Brain microvascular endothelial cell (primary cell): Measurements from ENCODE around the gene PTPRN2.

Experiments used
- DNase-seq: peaks from one replicate; pipeline ENCODE4 v3.0.0-alpha.2; 2020
- H3K27ac ChIP-seq: fragments of 250-450 bp; sonication (Bioruptor Pico); 2 replicates; pipeline ENCODE4 v1.5.1; 2020; ENCODE audit warnings: mild to moderate bottlenecking, moderate library complexity
- H3K27me3 ChIP-seq: fragments of 250-450 bp; sonication (Bioruptor Pico); replicated peaks from 2 replicates; pipeline ENCODE4 v1.5.1; 2020; ENCODE audit warnings: mild to moderate bottlenecking
- H3K36me3 ChIP-seq: fragments of 250-450 bp; sonication (Bioruptor Pico); replicated peaks from 2 replicates; pipeline ENCODE4 v1.5.1; 2020; ENCODE audit warnings: mild to moderate bottlenecking
- H3K4me3 ChIP-seq: 2 replicates; pipeline ENCODE4 v1.5.1; 2011; ENCODE audit warnings: low read depth, mild to moderate bottlenecking, control low read depth, low read length, moderate library complexity
- in situ Hi-C: cut with HindIII; loops from 2 replicates; pipeline ENCODE4 v1.10.0; 2017; ENCODE audit warnings: low sequenced_read_pairs, low pct_ligation_motif_present
- TF ChIP-seq, protein P1 (sequence below): IDR thresholded peaks from 2 replicates; pipeline ENCODE4 v1.5.1; 2011; ENCODE audit warnings: low read depth, mild to moderate bottlenecking, moderate library complexity, low read length, control low read depth, inconsistent platforms; ENCODE audit errors: missing control alignments

Gene PTPRN2

GRCh38 chr7:157609932-157610640 is 977.5 kb downstream of the PTPRN2 start:
- TF ChIP-seq, protein P1, sequence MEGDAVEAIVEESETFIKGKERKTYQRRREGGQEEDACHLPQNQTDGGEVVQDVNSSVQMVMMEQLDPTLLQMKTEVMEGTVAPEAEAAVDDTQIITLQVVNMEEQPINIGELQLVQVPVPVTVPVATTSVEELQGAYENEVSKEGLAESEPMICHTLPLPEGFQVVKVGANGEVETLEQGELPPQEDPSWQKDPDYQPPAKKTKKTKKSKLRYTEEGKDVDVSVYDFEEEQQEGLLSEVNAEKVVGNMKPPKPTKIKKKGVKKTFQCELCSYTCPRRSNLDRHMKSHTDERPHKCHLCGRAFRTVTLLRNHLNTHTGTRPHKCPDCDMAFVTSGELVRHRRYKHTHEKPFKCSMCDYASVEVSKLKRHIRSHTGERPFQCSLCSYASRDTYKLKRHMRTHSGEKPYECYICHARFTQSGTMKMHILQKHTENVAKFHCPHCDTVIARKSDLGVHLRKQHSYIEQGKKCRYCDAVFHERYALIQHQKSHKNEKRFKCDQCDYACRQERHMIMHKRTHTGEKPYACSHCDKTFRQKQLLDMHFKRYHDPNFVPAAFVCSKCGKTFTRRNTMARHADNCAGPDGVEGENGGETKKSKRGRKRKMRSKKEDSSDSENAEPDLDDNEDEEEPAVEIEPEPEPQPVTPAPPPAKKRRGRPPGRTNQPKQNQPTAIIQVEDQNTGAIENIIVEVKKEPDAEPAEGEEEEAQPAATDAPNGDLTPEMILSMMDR = no peak
- H3K4me3 ChIP-seq = no peak overlapping the region
- no peaks in the 10 kb centered on the region for H3K36me3 ChIP-seq
- no peak overlapping the region for H3K27ac ChIP-seq
- H3K27me3 ChIP-seq = no peaks in the 10 kb centered on the region
- no peak for DNase-seq
- in situ Hi-C loops = no loop called here

DNA sequence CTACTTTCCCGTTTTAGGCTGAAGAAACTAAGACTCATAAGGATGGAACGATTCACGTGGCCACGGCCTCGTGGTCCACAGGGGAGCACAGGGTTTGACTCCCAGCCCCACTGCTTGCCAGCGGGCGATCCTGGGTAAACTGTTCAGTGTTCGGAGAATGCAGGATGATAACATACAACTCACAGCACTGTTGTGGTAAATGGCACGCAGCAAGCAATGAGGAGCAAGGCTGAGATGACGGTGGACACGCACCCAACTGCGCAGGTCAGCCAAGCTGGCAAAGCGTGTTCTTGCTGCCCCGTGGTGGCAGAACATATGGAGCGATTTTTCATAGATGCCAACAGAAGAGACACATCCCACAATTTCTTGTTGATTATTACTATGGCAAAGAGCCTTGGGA is 978.1 kb downstream of the PTPRN2 start:
- in situ Hi-C loops = no loop called here
- TF ChIP-seq, protein P1 = no peak
- no peak overlapping the region for H3K4me3 ChIP-seq
- H3K27me3 ChIP-seq = no peaks in the 10 kb centered on the region
- H3K27ac ChIP-seq = no peak overlapping the region
- no peaks in the 10 kb centered on the region for H3K36me3 ChIP-seq
- no peak for DNase-seq

GRCh38 chr7:157607218-157607617 is 980.4 kb downstream of the PTPRN2 start:
- in situ Hi-C loops = no loop called here
- no peaks in the 10 kb centered on the region for H3K27me3 ChIP-seq
- no peaks in the 10 kb centered on the region for H3K36me3 ChIP-seq
- no peak for DNase-seq
- no peak overlapping the region for H3K4me3 ChIP-seq
- TF ChIP-seq, protein P1 = no peak
- H3K27ac ChIP-seq = no peak overlapping the region

DNA sequence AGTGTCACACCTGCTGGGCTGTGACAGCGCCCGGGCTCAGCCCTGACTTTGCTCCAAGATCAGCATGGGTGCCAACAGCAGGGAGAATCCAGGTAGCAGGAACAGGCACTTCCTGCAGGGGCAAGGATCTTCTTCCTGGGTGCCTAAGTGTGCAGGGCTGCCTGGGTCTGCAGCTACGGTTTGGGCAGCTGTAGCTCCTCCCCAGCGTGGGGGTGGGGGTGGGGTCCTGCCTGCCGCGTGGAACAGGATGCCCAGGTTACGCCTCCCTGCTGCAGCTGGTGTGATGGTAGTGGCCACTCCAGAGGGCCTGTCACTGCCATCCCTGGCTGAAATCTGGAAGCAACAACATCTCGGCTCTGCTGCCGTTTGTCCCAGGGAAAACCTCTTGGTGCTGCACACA is 981.5 kb downstream of the PTPRN2 start:
- no peak overlapping the region for H3K4me3 ChIP-seq
- TF ChIP-seq, protein P1 = no peak
- in situ Hi-C loops = no loop called here
- DNase-seq = no peak
- H3K36me3 ChIP-seq = no peaks in the 10 kb centered on the region
- no peak overlapping the region for H3K27ac ChIP-seq
- H3K27me3 ChIP-seq = no peaks in the 10 kb centered on the region

DNA sequence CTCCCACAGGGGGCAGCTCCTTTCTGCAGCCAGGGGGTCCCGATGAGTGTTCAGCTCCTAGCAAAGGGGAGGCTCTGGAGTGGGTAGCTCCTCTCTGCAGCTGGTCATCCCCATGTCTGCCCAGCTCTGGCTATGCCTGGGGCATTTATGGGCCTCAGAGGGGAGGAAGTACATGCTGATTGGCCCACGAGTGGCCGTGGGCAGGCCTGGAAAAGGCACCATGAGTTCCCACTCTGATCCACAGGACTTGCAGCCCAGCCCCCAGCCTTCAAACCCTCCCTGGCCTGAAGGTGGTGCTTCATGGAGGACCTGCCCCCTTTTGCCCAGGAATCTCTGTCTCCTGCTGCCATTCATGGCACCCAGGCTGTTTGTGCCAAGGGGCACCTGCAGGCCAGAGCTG is 982.0 kb downstream of the PTPRN2 start:
- in situ Hi-C loops = no loop called here
- TF ChIP-seq, protein P1 = no peak
- no peak for DNase-seq
- H3K36me3 ChIP-seq = no peaks in the 10 kb centered on the region
- no peak overlapping the region for H3K4me3 ChIP-seq
- no peak overlapping the region for H3K27ac ChIP-seq
- no peaks in the 10 kb centered on the region for H3K27me3 ChIP-seq
